ENCODE results near the gene STX5.
"Not testable (repeated sequence)": the region's sequence is repeated elsewhere in the genome, so short reads cannot be mapped to it uniquely, and the experiment has no call there.

The STX5 gene

GRCh38 chr11:62774407-62774806, 57.4 kb downstream of the STX5 start:
- no peak overlapping the region for H3K4me3 ChIP-seq (ENCODE audit: low read length)
- no peak for TF ChIP-seq CTCF (conservative IDR thresholded peaks at IDR 0.05; ENCODE audit: low read length)
- no peak for DNase-seq (ENCODE audit: low read depth)

DNA sequence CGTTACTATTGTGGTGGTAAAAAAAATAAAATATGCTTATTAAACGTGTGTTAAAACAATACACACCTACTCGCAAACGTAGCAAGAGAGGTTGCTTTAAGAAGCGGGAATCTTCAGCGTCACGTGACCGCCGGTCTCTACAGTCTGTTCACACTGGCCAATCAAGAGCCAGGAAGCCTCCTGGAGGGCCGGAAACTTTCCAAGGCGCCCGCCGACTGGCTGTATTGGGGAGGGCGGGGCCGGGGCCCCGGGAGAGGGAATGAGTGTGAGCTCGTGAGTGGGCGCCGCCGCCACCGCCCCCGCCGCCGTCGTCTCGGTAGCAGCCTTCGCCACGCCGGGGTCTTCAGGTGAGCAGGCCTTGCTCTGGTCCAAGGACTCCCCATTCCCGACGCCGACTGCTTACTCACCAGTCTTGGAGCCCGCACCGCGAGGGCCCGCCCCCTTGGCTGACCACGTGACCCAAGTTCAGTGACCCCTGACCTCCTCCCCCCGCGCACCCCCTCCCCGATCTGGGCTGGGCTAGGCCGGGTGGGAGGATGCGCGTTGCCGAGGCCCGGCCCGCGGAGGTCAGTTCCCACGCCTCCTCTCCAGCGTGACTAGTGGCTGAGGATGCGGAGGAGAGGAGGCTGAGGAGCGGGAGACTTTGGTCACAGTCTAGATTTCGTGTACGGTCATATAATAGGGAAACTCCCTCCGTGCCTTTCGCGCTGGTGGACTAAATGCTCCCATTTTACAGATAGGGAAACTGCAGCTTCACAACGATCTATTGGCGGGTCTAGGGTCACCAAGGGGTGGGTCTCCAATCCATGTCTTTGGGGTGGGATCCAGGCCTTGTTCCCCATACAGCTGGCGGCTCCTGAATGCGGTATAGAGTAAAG, 60.5 kb downstream of the STX5 start, which contains the start of gene TAF6L:
Gene TAF6L, plus strand, starts transcription at position 253 of the 878 bp plus-strand sequence. CDS start 4,388 bp downstream, outside the sequence.
- no peak for TF ChIP-seq CTCF (conservative IDR thresholded peaks at IDR 0.05; ENCODE audit: low read length)
- DNase-seq (ENCODE audit: low read depth) = peak; percentile 95
- H3K4me3 ChIP-seq (ENCODE audit: low read length) = peak within 1 kb of the TSS; percentile 80

- no peak for TF ChIP-seq CTCF (conservative IDR thresholded peaks at IDR 0.05; ENCODE audit: low read length)
- peak overlapping the region; percentile 80 for H3K4me3 ChIP-seq (ENCODE audit: low read length)
- DNase-seq (ENCODE audit: low read depth) = peak; percentile 16
These were observed 61.1 kb downstream of the STX5 start for GRCh38 chr11:62770778-62771143.

DNA sequence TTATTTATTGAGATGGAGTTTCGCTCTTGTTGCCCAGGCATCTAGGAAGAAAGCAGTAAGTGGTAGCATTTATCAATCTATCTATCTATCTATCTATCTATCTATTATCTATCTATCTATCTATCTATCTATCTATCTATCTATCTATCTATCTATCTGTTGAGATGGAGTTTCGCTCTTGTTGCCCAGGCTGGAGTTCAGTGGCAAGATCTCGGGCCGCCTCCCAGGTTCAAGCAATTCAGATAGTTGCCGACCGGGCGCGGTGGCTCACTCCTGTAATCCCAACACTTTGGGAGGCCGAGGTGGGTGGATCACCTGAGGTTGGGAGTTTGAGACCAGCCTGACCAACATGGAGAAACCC, 71.0 kb downstream of the STX5 start:
- peak overlapping the region; percentile 93 for H3K4me3 ChIP-seq (ENCODE audit: low read length)
- not testable (repeated sequence) for DNase-seq (ENCODE audit: low read depth)

GRCh38 chr11:62757846-62758788, 73.7 kb downstream of the STX5 start:
- no peak for DNase-seq (ENCODE audit: low read depth)
- no peak for TF ChIP-seq CTCF (conservative IDR thresholded peaks at IDR 0.05; ENCODE audit: low read length)
- H3K4me3 ChIP-seq (ENCODE audit: low read length) = no peak overlapping the region
